ENCODE results near the gene BAIAP2L2. TPM values are rescaled to one million over a fixed set of nuclear protein-coding genes. Genes with fewer than 3 reads are reported as not detected.

Gene BAIAP2L2
- total RNA-seq, 1 experiment from 2014 or later, result 2.3 TPM

GRCh38 chr22:38067028-38067415 is 43.5 kb downstream of the BAIAP2L2 start:
- no peak overlapping the region for H3K18ac ChIP-seq (ENCODE audit: insufficient read length, low read depth, low read length)
- H4K5ac ChIP-seq (ENCODE audit: insufficient read length, low read depth, low read length), result no peak overlapping the region
- no peaks in the 10 kb centered on the region for H3K23me2 ChIP-seq (ENCODE audit: insufficient read length, low read depth, low read length, poor library complexity, severe bottlenecking)
- H3K27ac Mint-ChIP-seq, result peak overlapping the region in 1 of 3 experiments; percentile 78; a peak in 1 of 7 replicates
- no peak overlapping the region for H2BK5ac ChIP-seq (ENCODE audit: insufficient read length, low read length)
- H3K4me2 ChIP-seq (ENCODE audit: insufficient read depth, insufficient read length, low read length), result no peak overlapping the region
- no peak overlapping the region for H3K9ac ChIP-seq (ENCODE audit: extremely low read depth, insufficient read length, low read length)
- no peaks in the 10 kb centered on the region for H3K9me3 ChIP-seq (ENCODE audit: control insufficient read depth, low read depth, low read length)
- no peaks in the 10 kb centered on the region for H3K79me2 ChIP-seq (ENCODE audit: insufficient read depth, low read length)
- peaks cover 10 to 68% (median 55%) of the 10 kb centered on the region in 3 experiments for H3K36me3 Mint-ChIP-seq (ENCODE audit: insufficient read depth in 1 of 3, low read depth in 3 of 3)
- no peaks in the 10 kb centered on the region for H3K4me1 ChIP-seq (ENCODE audit: insufficient read depth, low read length)
- no peak overlapping the region for H2BK12ac ChIP-seq (ENCODE audit: insufficient read length, low read depth, low read length)
- no peak overlapping the region for H2BK15ac ChIP-seq (ENCODE audit: low read depth, low read length)
- no CpG with 5 or more reads among the region's 8 CpGs for WGBS (ENCODE audit: extremely low coverage, insufficient read length, low lambda C conversion rate)
- H4K8ac ChIP-seq (replicated peaks; ENCODE audit: insufficient read length, low read depth, low read length), result no peak overlapping the region
- H3K4ac ChIP-seq (ENCODE audit: low read depth, low read length), result no peak overlapping the region
- H3K14ac ChIP-seq (ENCODE audit: insufficient read depth, low read length), result no peak overlapping the region
- H3K4me1 Mint-ChIP-seq, result peaks cover 0 to 4% of the 10 kb centered on the region in 2 experiments; a peak in 1 of 4 replicates
- H3K9me3 Mint-ChIP-seq, result no peaks in the 10 kb centered on the region
- H3K27me3 Mint-ChIP-seq (ENCODE audit: low read depth), result no peaks in the 10 kb centered on the region
- no peaks in the 10 kb centered on the region for H3K79me1 ChIP-seq (ENCODE audit: insufficient read depth, low read depth, low read length, poor library complexity, severe bottlenecking)
- H2BK120ac ChIP-seq (ENCODE audit: low read depth, low read length, poor library complexity, severe bottlenecking), result no peak overlapping the region
- H3K23ac ChIP-seq (ENCODE audit: insufficient read length, low read depth, low read length), result no peak overlapping the region
- no peak overlapping the region for H2AK5ac ChIP-seq (ENCODE audit: insufficient read length, low read length)
- no peaks in the 10 kb centered on the region for H3K27me3 ChIP-seq (ENCODE audit: insufficient read depth, low read length)
- H3K27ac ChIP-seq (ENCODE audit: insufficient read length, low read depth, low read length), result no peak overlapping the region
- no peak overlapping the region for H3K4me3 Mint-ChIP-seq
- H4K20me1 ChIP-seq (ENCODE audit: control insufficient read depth, insufficient read depth, insufficient read length), result no peaks in the 10 kb centered on the region
- no peak overlapping the region for H3K56ac ChIP-seq (ENCODE audit: insufficient read length, low read depth, low read length)
- H2BK20ac ChIP-seq (ENCODE audit: low read depth, low read length, poor library complexity, severe bottlenecking), result no peak overlapping the region
- H2AFZ ChIP-seq (ENCODE audit: low read length), result no peak overlapping the region
- H3T11ph ChIP-seq (ENCODE audit: low read length), result no peak overlapping the region
- TF ChIP-seq, protein P1, sequence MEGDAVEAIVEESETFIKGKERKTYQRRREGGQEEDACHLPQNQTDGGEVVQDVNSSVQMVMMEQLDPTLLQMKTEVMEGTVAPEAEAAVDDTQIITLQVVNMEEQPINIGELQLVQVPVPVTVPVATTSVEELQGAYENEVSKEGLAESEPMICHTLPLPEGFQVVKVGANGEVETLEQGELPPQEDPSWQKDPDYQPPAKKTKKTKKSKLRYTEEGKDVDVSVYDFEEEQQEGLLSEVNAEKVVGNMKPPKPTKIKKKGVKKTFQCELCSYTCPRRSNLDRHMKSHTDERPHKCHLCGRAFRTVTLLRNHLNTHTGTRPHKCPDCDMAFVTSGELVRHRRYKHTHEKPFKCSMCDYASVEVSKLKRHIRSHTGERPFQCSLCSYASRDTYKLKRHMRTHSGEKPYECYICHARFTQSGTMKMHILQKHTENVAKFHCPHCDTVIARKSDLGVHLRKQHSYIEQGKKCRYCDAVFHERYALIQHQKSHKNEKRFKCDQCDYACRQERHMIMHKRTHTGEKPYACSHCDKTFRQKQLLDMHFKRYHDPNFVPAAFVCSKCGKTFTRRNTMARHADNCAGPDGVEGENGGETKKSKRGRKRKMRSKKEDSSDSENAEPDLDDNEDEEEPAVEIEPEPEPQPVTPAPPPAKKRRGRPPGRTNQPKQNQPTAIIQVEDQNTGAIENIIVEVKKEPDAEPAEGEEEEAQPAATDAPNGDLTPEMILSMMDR (conservative IDR thresholded peaks at IDR 0.05), result no peak
- DNase-seq, result no peak
- no peak overlapping the region for H4K91ac ChIP-seq (ENCODE audit: insufficient read length, low read depth, low read length)

Measured in H9 (cell line).